ENCODE measurements around the gene APLP2. TPM values are rescaled to one million over a fixed set of nuclear protein-coding genes. Genes with fewer than 3 reads are reported as not detected.

APLP2 gene
- total and polyA plus RNA-seq, 9 of the 15 experiments (the other 6 are each of a cell fraction or from before 2014, with no cell fraction given), result 17.4 to 164 (median 118) TPM

GRCh38 chr11:130118165-130118564 is 48.5 kb downstream of the APLP2 start (continued):
- no peak for TF ChIP-seq ZBTB40 (IDR thresholded peaks at IDR 0.05)
- no peak for TF ChIP-seq ZBTB40 (CRISPR knock-in tag; IDR thresholded peaks at IDR 0.05)
- no peak for TF ChIP-seq NRF1 (conservative IDR thresholded peaks at IDR 0.05 in 1 of 2, IDR thresholded peaks at IDR 0.05 in 1 of 2)
- TF ChIP-seq ZFX (CRISPR knock-in tag; IDR thresholded peaks at IDR 0.05), result no peak
- TF ChIP-seq ZNF212 (CRISPR knock-in tag; IDR thresholded peaks at IDR 0.05), result no peak
- TF ChIP-seq SP2 (IDR thresholded peaks at IDR 0.05; ENCODE audit: extremely low read depth, low read depth, low read length, poor library complexity, severe bottlenecking), result no peak
- no peak for TF ChIP-seq ZBTB7A (IDR thresholded peaks at IDR 0.05; ENCODE audit: borderline replicate concordance, control insufficient read depth, low read depth, low read length)
- no peak for TF ChIP-seq ZNF282 (CRISPR knock-in tag; IDR thresholded peaks at IDR 0.05)
- no peak for TF ChIP-seq C11orf30 (IDR thresholded peaks at IDR 0.05; ENCODE audit: low read depth)
- no peak for TF ChIP-seq DNMT1 (IDR thresholded peaks at IDR 0.05)
- no peak for TF ChIP-seq USF1 (CRISPR knock-in tag; IDR thresholded peaks at IDR 0.05)
- no peak for TF ChIP-seq ZNF134 (CRISPR knock-in tag; conservative IDR thresholded peaks at IDR 0.05)
